ENCODE data around the gene SS18. TPM values are rescaled to one million over a fixed set of nuclear protein-coding genes. Genes with fewer than 3 reads are reported as not detected.
A peak's percentile ranks its signal among the peaks of the same experiment; 100 is the strongest.

SS18 gene
- total RNA-seq, 4 donors from 2014 or later, result 74.1 to 166 (median 84.3) TPM

DNA sequence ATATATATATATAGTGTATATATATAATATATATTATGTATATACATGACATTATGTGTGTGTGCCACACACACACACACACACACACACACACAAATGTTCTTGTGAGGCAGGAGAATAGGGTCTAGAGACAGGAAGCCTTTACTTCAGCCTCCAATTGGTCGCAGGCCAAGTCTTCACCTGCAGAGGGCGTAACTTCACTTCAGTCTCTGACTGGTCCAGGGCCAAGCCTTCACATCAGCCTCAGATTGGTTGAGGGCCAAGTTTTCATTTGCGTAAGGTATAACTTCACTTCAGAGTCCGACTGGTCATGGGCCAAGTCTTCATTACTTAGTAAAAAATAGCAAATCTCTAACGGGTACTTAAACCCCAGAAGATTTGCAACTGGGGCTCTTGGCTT lies 13.2 kb upstream of the SS18 start:
- intact Hi-C loops (cut with DNase I), result no loop called here
- Histone ChIP-seq H3K9me3 (no peaks in the 10 kb centered on the region), H3K4me3 (no peak overlapping the region), H3K4me1 (no peaks in the 10 kb centered on the region), H3K27me3 (no peaks in the 10 kb centered on the region), H3K27ac (replicated peaks in 1 of 4) (no peak overlapping the region), H3K36me3 (no peaks in the 10 kb centered on the region)
- TF ChIP-seq POLR2A (IDR thresholded peaks at IDR 0.05; ENCODE audit: low read depth) (no peak), EP300 (IDR thresholded peaks at IDR 0.05) (no peak), POLR2AphosphoS5 (IDR thresholded peaks at IDR 0.05) (no peak)
- DNase-seq (ENCODE audit: extremely low spot score), result no peak
- 66% methylated on average over 5 of the region's 5 CpGs for WGBS

DNA sequence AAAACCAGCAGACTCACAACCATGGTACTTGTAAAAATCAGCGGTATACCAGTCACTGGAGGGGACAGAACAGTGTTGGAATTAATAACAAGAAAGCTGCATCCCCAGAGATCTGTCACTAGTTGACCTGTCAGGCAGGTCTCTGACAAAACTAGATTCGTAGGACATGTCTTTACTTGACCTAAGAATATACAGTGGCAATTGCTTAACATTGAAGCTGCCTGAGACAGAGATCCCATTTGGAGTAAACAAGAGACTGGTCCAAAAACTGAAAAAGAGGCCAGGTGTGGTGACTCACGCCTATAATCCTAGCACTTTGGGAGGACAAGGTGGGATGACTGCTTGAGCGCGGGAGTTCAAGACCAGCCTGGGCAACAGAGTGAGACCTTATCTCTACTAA lies 7.2 kb upstream of the SS18 start:
- WGBS, result 93% methylated on average over 5 of the region's 5 CpGs
- intact Hi-C loops (cut with DNase I), result no loop called here

DNA sequence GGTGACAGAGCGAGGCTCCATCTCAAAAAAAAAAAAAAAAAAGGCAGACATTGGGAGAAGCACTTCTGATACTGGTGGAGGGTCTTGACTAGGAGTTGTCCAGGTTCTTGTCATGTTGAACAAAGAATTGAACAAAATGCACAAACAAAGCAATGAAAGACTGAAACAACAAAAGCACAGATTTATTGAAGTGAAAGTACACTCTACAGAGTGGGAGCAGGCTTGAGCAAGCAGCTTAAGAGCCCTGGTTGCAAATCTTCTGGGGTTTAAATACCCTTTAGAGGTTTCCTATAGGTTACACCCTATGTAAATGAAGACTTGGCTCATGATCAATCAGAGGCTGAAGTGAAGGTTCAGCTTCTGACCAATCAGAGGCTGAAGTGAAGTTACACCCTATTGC lies 6.4 kb upstream of the SS18 start:
- 100% methylated on average over 1 of the region's 1 CpG for WGBS
- Histone ChIP-seq H3K4me1 (no peaks in the 10 kb centered on the region), H3K9me3 (no peaks in the 10 kb centered on the region), H3K27ac (replicated peaks in 1 of 4) (no peak overlapping the region), H3K27me3 (no peaks in the 10 kb centered on the region), H3K36me3 (no peaks in the 10 kb centered on the region), H3K4me3 (no peak overlapping the region)
- TF ChIP-seq POLR2A (IDR thresholded peaks at IDR 0.05; ENCODE audit: low read depth) (no peak), POLR2AphosphoS5 (IDR thresholded peaks at IDR 0.05) (no peak), EP300 (IDR thresholded peaks at IDR 0.05) (no peak)
- TF ChIP-seq, protein P1, sequence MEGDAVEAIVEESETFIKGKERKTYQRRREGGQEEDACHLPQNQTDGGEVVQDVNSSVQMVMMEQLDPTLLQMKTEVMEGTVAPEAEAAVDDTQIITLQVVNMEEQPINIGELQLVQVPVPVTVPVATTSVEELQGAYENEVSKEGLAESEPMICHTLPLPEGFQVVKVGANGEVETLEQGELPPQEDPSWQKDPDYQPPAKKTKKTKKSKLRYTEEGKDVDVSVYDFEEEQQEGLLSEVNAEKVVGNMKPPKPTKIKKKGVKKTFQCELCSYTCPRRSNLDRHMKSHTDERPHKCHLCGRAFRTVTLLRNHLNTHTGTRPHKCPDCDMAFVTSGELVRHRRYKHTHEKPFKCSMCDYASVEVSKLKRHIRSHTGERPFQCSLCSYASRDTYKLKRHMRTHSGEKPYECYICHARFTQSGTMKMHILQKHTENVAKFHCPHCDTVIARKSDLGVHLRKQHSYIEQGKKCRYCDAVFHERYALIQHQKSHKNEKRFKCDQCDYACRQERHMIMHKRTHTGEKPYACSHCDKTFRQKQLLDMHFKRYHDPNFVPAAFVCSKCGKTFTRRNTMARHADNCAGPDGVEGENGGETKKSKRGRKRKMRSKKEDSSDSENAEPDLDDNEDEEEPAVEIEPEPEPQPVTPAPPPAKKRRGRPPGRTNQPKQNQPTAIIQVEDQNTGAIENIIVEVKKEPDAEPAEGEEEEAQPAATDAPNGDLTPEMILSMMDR (IDR thresholded peaks at IDR 0.05), result no peak
- no peak for DNase-seq (ENCODE audit: extremely low spot score)
- intact Hi-C loops (cut with DNase I), result no loop called here

More for the DNA sequence above, 7.2 kb upstream of the SS18 start:
- Histone ChIP-seq H3K27me3 (no peaks in the 10 kb centered on the region), H3K4me3 (no peak overlapping the region), H3K27ac (replicated peaks in 1 of 4) (no peak overlapping the region), H3K9me3 (no peaks in the 10 kb centered on the region), H3K36me3 (no peaks in the 10 kb centered on the region), H3K4me1 (no peaks in the 10 kb centered on the region)
- TF ChIP-seq EP300 (IDR thresholded peaks at IDR 0.05), result no peak
- TF ChIP-seq POLR2A (IDR thresholded peaks at IDR 0.05; ENCODE audit: low read depth), result no peak
- TF ChIP-seq, protein P1 (IDR thresholded peaks at IDR 0.05), result no peak
- TF ChIP-seq POLR2AphosphoS5 (IDR thresholded peaks at IDR 0.05), result no peak
- no peak for DNase-seq (ENCODE audit: extremely low spot score)

DNA sequence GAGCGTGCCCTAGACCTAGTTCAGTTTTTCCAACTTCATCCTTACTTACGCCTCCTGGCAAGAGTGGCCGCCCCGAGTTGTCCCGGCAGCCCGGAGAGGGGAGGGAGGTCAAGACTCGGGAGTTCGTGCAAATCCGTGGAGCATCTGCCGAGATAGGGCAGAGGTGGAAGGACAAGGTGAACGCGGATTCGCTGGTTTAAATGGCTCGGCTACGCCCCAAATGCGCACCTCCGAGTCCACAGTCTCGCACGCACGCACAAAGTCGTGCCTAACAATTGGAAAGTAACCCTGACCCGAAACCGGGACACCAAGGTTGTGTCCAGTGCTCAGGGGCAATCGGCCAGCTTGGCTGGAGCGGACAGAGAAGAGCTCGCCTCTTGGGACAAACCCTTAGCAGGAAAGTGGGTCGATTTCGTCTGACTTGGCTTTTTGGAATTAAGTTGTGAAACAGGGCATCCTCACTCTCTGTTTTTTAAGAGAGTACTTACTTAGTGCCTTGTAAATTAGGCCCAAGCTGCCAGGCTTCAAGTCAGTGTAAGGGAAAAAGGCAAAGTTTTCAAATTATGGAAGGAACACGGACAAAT lies 726 bp upstream of the SS18 start:
- TF ChIP-seq POLR2A (IDR thresholded peaks at IDR 0.05; ENCODE audit: low read depth), result no peak
- Histone ChIP-seq H3K4me3 (peak overlapping the region; percentile 80 to 96 (median 84)), H3K4me1 (peaks cover 18 to 34% (median 31%) of the 10 kb centered on the region in 4 donors), H3K27ac (replicated peaks in 1 of 4) (peak overlapping the region; percentile 95 to 98 (median 96)), H3K27me3 (no peaks in the 10 kb centered on the region), H3K36me3 (peaks cover 0 to 9% (median 5%) of the 10 kb centered on the region in 4 donors), H3K9me3 (no peaks in the 10 kb centered on the region)
- 5% methylated on average over 18 of the region's 29 CpGs for WGBS
- intact Hi-C loops (cut with DNase I), result loop anchor here (2.0 kb wide), 1 partner anchor 136 kb away; the partner anchor contains the start of gene TAF4B
- peak; percentile 93 for DNase-seq (ENCODE audit: extremely low spot score)

DNA sequence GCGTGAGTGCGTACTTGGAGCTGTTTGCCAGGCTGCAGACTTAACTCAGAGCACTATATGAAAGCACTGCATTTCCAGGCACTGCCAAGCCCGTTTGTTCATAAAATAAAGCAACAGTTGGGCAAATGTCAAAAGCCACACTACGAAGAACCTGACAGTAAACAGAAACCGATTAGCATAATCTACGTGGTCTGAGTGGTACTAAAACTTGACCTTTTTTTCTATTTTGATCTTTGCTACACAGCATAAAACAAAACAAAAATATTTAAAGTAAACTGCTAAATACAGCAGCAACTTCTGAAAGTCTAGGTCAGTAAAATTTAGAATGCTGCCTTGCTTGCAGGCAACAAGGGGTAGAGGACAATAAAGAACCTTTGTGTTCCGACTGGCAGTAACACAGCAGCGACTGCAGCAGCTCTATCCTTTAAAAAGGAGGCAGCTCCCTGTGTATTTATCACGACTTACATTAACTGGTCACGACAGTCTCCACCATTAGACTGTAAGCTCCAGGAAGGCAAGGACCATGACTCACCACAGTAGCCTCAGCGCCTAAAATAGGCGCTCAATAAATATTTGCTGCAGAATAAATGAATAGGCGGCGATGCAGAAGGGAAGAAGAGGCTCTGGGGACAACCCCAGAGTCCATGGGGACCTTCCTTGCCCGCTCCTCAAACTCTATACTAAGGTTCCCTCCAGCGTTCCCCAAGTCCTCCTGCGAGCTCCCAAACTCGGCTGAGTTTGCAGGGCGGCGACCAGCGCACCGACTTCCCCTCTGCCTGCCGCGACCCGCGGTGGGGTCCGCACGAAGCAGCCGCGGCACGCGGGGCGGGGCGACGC lies 902 bp downstream of the SS18 start:
- Histone ChIP-seq H3K27me3 (no peaks in the 10 kb centered on the region), H3K36me3 (peaks cover 0 to 24% (median 15%) of the 10 kb centered on the region in 4 donors), H3K4me1 (peaks cover 18 to 34% (median 31%) of the 10 kb centered on the region in 4 donors), H3K9me3 (no peaks in the 10 kb centered on the region), H3K27ac (replicated peaks in 1 of 4) (peak overlapping the region; percentile 95 to 98 (median 96)), H3K4me3 (peak overlapping the region; percentile 80 to 96 (median 84))
- DNase-seq (ENCODE audit: extremely low spot score), result no peak
- TF ChIP-seq POLR2AphosphoS5 (IDR thresholded peaks at IDR 0.05) (no peak), EP300 (IDR thresholded peaks at IDR 0.05) (no peak), POLR2A (IDR thresholded peaks at IDR 0.05; ENCODE audit: low read depth) (no peak)
- TF ChIP-seq, protein P1 (IDR thresholded peaks at IDR 0.05), result no peak
- intact Hi-C loops (cut with DNase I), result loop anchor here (2.0 kb wide), 1 partner anchor 137 kb away; the partner anchor contains the start of gene TAF4B
- 2% methylated on average over 30 of the region's 35 CpGs for WGBS

Data from esophagus muscularis mucosa (tissue), 4 donors.